K562 (cell line): ENCODE measurements around the gene BTAF1. TPM values are rescaled to one million over a fixed set of nuclear protein-coding genes. Genes with fewer than 3 reads are reported as not detected.

Experiments
- ATF4 ChIP-seq: fragments of 450-650 bp; formaldehyde crosslinking; IDR thresholded peaks from 2 replicates; pipeline ENCODE4 v1.4.0; 2022; ENCODE audit warnings: mild to moderate bottlenecking, moderate library complexity
- GABPB1 ChIP-seq: sonication (generic); formaldehyde crosslinking; IDR thresholded peaks from 2 replicates; pipeline ENCODE4 v1.8.0; 2022; ENCODE audit warnings: mild to moderate bottlenecking, missing genetic modification reagents
- HDAC3 ChIP-seq: fragments of 450-650 bp; IDR thresholded peaks from 2 replicates; pipeline ENCODE4 v1.6.1; 2018; ENCODE audit warnings: borderline replicate concordance, mild to moderate bottlenecking, moderate library complexity; ENCODE audit not compliant: partially characterized antibody
- HLTF ChIP-seq: fragments of 450-650 bp; IDR thresholded peaks from 2 replicates; pipeline ENCODE4 v1.6.1; 2016
- HNRNPH1 ChIP-seq: fragments of 200-400 bp; formaldehyde crosslinking; optimal IDR thresholded peaks from 2 replicates; pipeline ENCODE3; 2017; ENCODE audit warnings: low read depth, mild to moderate bottlenecking, low read length, moderate library complexity
- KAT8 ChIP-seq: fragments of 450-650 bp; IDR thresholded peaks from 2 replicates; pipeline ENCODE4 v1.6.1; 2016; ENCODE audit warnings: low read depth, mild to moderate bottlenecking
- MCM7 ChIP-seq, 2 experiments: fragments of 450-650 bp; IDR thresholded peaks; 2 replicates each; pipeline ENCODE4 v1.6.1; 2016 to 2018
- NCOA1 ChIP-seq: fragments of 450-650 bp; IDR thresholded peaks from 2 replicates; pipeline ENCODE4 v1.6.1; 2016; ENCODE audit warnings: low read depth
- POLR2B ChIP-seq: fragments of 450-650 bp; IDR thresholded peaks from 2 replicates; pipeline ENCODE4 v1.6.1; 2018; ENCODE audit warnings: low read depth; ENCODE audit not compliant: partially characterized antibody
- PURB ChIP-seq: sonication (generic); formaldehyde crosslinking; IDR thresholded peaks from 2 replicates; pipeline ENCODE4 v1.9.0; 2021; ENCODE audit warnings: low read depth, mild to moderate bottlenecking, missing genetic modification reagents
- SMAD3 ChIP-seq: fragments of 450-650 bp; formaldehyde crosslinking; conservative IDR thresholded peaks from 2 replicates; pipeline ENCODE4 v1.4.0; 2020; ENCODE audit warnings: mild to moderate bottlenecking
- SMARCA5 ChIP-seq: fragments of 450-650 bp; IDR thresholded peaks from 2 replicates; pipeline ENCODE4 v1.6.1; 2016
- SMARCC2 ChIP-seq: fragments of 450-650 bp; IDR thresholded peaks from 2 replicates; pipeline ENCODE4 v1.6.1; 2017; ENCODE audit warnings: antibody characterized with exemption, moderate library complexity, mild to moderate bottlenecking, low read depth
- TFE3 ChIP-seq: fragments of 450-650 bp; formaldehyde crosslinking; IDR thresholded peaks from 2 replicates; pipeline ENCODE4 v1.4.0; 2020; ENCODE audit warnings: mild to moderate bottlenecking, mixed read lengths
- THRA ChIP-seq: fragments of 450-650 bp; IDR thresholded peaks from 2 replicates; pipeline ENCODE4 v1.6.1; 2017; ENCODE audit warnings: mild to moderate bottlenecking, moderate library complexity
- U2AF1 ChIP-seq: fragments of 200-400 bp; formaldehyde crosslinking; optimal IDR thresholded peaks from 2 replicates; pipeline ENCODE3; 2017; ENCODE audit warnings: mild to moderate bottlenecking, low read depth, low read length, moderate library complexity
- ZNF140 ChIP-seq: fragments of 250-450 bp; sonication (Bioruptor Pico); IDR thresholded peaks from 2 replicates; pipeline ENCODE4 v1.8.0; 2021; ENCODE audit warnings: moderate library complexity, mild to moderate bottlenecking, inconsistent platforms
- ZNF253 ChIP-seq: fragments of 250-450 bp; sonication (Bioruptor Pico); conservative IDR thresholded peaks from 2 replicates; pipeline ENCODE4 v1.6.1; 2021; ENCODE audit warnings: mild to moderate bottlenecking
- ZNF780A ChIP-seq: fragments of 250-450 bp; sonication (Bioruptor Pico); IDR thresholded peaks from 2 replicates; pipeline ENCODE4 v1.5.0; 2021; ENCODE audit warnings: mild to moderate bottlenecking
- ZSCAN29 ChIP-seq: fragments of 450-650 bp; IDR thresholded peaks from 2 replicates; pipeline ENCODE4 v1.6.1; 2017
- polyA plus RNA-seq, 8 experiments: library from polyadenylated mRNA; depleted of rRNA in 4 of 8; stranded (reverse) in 5 of 8; unstranded in 3 of 8; fragments of >200 nt; fragmentation: Nextera tagmentation in 2 of 8; fragmentation: Illumina TruSeq in 1 of 8; extraction: Ambion mirVana in 2 of 8; extraction: Trizol in 1 of 8; gene quantifications; 2 replicates each; pipeline versions ENCODE4 v1.2.1 to v1.2.3, GENCODE V29; 2011 to 2014; ENCODE audit warnings: inconsistent platforms in 1 of 8, missing spikeins in 1 of 8
- total RNA-seq, 7 experiments: library from RNA; depleted of rRNA in 6 of 7; stranded (reverse); fragments of >200 nt in 6 of 7; fragmentation: Illumina TruSeq in 2 of 7; extraction: Trizol in 2 of 7; gene quantifications; 2 replicates each; pipeline versions ENCODE4 v1.2.1 to v1.2.3, GENCODE V29; 2011 to 2021; ENCODE audit warnings: low replicate concordance in 1 of 7
- TF ChIP-seq, protein P1 (sequence below): fragments of 250-450 bp; sonication (Bioruptor Pico); IDR thresholded peaks from 2 replicates; pipeline ENCODE4 v1.5.0; 2020; ENCODE audit warnings: mild to moderate bottlenecking, borderline replicate concordance
- TF ChIP-seq, protein P2 (sequence below): fragments of 200-800 bp; sonication (Bioruptor generic); IDR thresholded peaks from 2 replicates; pipeline ENCODE4 v1.6.1; 2017; ENCODE audit warnings: missing genetic modification characterization, missing compliant biosample characterization

BTAF1 gene
- total and polyA plus RNA-seq, 9 of the 15 experiments (the other 6 are each of a cell fraction or from before 2014, with no cell fraction given) = 6.6 to 70.7 (median 30.5) TPM

DNA sequence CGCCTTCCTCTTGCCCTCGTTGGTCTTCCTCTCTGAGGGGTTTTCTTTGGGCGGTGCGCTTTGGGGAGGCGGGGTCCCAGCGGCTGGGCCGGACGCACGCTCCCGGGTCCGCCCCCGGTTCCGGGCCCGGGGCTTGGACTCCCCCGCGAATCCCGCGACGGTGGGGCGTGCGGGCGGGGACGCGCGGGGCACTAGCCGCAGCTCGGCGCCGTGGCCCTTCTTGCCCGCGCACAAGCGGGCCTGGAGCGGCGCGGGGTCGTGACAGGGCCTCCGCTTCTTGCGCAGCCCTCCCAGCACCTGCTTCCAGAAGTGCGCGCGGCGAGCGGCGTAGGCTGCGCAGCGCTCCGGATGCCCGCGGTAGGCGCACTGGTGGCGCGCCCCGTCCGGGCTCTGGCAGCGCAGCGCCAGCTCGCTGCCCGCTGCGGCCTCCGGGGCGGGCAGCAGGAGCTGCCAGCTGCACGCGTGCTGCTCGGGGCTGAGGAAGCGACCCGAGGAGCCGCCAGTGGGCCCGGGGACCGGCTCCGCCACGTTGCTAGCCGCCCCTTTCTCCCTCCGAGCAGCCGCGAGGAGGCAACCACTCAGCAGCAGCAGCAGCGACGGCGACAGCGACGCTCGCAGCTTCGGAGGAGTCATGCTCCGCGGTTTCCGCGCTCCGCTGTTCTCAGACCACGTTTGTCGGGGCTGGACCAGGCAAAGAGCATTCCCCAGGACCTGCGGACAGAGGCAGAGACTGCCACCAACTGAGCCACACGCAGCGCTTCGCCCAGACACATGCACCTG is 15.0 kb upstream of the BTAF1 start (continued):
- TF ChIP-seq, protein P1, sequence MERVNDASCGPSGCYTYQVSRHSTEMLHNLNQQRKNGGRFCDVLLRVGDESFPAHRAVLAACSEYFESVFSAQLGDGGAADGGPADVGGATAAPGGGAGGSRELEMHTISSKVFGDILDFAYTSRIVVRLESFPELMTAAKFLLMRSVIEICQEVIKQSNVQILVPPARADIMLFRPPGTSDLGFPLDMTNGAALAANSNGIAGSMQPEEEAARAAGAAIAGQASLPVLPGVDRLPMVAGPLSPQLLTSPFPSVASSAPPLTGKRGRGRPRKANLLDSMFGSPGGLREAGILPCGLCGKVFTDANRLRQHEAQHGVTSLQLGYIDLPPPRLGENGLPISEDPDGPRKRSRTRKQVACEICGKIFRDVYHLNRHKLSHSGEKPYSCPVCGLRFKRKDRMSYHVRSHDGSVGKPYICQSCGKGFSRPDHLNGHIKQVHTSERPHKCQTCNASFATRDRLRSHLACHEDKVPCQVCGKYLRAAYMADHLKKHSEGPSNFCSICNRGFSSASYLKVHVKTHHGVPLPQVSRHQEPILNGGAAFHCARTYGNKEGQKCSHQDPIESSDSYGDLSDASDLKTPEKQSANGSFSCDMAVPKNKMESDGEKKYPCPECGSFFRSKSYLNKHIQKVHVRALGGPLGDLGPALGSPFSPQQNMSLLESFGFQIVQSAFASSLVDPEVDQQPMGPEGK = no peak
- TF ChIP-seq SMARCA5 (no peak), GABPB1 (CRISPR knock-in tag) (peak; percentile 19; the same call in 1 of the 2 replicates), U2AF1 (no peak), HNRNPH1 (no peak), SMARCC2 (no peak), POLR2B (no peak), KAT8 (no peak), TFE3 (CRISPR knock-in tag) (no peak), ZNF780A (no peak), HLTF (no peak), ZNF253 (CRISPR knock-in tag) (no peak), MCM7 (IDR thresholded peaks at IDR 0.05) (no peak), NCOA1 (no peak), ZNF140 (CRISPR knock-in tag) (no peak), PURB (CRISPR knock-in tag) (no peak), THRA (no peak), SMAD3 (CRISPR knock-in tag) (no peak), ZSCAN29 (no peak), HDAC3 (no peak), ATF4 (CRISPR knock-in tag) (no peak)
- TF ChIP-seq, protein P2, sequence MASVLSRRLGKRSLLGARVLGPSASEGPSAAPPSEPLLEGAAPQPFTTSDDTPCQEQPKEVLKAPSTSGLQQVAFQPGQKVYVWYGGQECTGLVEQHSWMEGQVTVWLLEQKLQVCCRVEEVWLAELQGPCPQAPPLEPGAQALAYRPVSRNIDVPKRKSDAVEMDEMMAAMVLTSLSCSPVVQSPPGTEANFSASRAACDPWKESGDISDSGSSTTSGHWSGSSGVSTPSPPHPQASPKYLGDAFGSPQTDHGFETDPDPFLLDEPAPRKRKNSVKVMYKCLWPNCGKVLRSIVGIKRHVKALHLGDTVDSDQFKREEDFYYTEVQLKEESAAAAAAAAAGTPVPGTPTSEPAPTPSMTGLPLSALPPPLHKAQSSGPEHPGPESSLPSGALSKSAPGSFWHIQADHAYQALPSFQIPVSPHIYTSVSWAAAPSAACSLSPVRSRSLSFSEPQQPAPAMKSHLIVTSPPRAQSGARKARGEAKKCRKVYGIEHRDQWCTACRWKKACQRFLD (CRISPR knock-in tag) = no peak; the same call in 1 of the 2 replicates
